HCT116 (cell line): ENCODE results near the gene MAN2B1.

Source experiments
- CEBPB ChIP-seq: IDR thresholded peaks from 2 replicates; pipeline ENCODE4 v1.6.1; 2012; ENCODE audit warnings: low read depth
- POLR2A ChIP-seq: IDR thresholded peaks from 2 replicates; pipeline ENCODE4 v1.7.0; 2011; ENCODE audit warnings: borderline replicate concordance; ENCODE audit not compliant: insufficient read depth, insufficient read length; ENCODE audit errors: extremely low read depth
- TF ChIP-seq, protein P1 (sequence below): IDR thresholded peaks from 2 replicates; pipeline ENCODE4 v1.6.1; 2012; ENCODE audit warnings: low read depth

DNA sequence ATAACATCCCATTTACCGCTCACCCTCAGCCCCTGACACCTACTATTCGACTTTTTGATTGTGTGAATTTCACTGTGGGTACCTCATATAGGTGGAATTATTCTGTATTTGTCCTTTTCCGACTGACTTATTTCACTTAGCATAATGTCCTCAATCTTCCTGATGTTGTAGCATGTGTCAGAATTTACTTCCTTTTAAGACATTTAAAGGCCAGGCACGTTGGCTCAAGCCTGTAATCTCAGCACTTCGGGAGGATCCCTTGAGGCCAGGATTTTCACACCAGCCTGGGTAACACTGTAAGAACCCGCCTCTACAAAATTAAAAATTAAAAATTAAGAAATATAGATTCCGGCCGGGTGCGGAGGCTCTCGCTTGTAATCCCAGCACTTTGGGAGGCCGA, 68.9 kb downstream of the MAN2B1 start:
- TF ChIP-seq, protein P1, sequence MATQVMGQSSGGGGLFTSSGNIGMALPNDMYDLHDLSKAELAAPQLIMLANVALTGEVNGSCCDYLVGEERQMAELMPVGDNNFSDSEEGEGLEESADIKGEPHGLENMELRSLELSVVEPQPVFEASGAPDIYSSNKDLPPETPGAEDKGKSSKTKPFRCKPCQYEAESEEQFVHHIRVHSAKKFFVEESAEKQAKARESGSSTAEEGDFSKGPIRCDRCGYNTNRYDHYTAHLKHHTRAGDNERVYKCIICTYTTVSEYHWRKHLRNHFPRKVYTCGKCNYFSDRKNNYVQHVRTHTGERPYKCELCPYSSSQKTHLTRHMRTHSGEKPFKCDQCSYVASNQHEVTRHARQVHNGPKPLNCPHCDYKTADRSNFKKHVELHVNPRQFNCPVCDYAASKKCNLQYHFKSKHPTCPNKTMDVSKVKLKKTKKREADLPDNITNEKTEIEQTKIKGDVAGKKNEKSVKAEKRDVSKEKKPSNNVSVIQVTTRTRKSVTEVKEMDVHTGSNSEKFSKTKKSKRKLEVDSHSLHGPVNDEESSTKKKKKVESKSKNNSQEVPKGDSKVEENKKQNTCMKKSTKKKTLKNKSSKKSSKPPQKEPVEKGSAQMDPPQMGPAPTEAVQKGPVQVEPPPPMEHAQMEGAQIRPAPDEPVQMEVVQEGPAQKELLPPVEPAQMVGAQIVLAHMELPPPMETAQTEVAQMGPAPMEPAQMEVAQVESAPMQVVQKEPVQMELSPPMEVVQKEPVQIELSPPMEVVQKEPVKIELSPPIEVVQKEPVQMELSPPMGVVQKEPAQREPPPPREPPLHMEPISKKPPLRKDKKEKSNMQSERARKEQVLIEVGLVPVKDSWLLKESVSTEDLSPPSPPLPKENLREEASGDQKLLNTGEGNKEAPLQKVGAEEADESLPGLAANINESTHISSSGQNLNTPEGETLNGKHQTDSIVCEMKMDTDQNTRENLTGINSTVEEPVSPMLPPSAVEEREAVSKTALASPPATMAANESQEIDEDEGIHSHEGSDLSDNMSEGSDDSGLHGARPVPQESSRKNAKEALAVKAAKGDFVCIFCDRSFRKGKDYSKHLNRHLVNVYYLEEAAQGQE, result no peak
- TF ChIP-seq CEBPB (no peak), POLR2A (no peak)
